ENCODE measurements around the gene TRRAP.
"Not testable (repeated sequence)": the region's sequence is repeated elsewhere in the genome, so short reads cannot be mapped to it uniquely, and the experiment has no call there.

TRRAP gene

DNA sequence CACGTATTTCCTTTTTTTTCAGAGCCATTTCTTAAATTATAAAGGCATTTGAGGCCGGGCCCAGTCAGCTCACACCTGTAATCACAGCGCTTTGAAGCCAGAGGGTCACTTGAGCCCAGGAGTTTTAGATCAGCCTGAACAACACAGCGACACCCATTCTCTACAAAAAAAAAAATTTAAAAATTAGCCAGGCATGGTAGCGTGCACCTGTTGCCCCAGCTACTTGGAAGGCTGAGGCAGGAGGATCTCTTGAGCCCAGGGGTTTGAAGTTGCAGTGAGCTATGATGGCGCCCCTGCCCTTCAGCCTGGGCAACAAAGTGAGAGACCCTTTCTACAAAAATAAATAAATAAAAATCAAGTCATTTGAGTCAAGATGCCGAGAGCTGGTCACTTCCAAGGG is 11.6 kb upstream of the TRRAP start:
- no peak for DNase-seq

DNA sequence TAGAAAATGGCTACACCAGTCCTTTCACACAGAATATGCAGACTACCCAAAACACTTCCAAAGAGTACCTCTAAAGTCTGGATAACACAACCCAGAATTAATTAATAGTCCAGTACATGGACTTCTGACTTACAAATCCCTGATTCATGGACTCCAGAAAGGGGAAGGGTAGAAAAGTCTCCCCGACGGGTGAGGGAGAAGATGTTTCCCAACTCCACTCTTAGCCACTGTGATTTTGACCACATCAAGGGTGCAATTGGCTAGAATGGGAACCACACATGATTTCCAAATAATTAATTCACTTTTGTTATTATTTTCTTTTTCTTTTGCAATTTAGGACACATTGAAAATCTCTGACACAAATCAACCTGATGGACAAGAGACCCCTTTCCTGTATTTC is 9.9 kb upstream of the TRRAP start:
- no peak for DNase-seq

DNA sequence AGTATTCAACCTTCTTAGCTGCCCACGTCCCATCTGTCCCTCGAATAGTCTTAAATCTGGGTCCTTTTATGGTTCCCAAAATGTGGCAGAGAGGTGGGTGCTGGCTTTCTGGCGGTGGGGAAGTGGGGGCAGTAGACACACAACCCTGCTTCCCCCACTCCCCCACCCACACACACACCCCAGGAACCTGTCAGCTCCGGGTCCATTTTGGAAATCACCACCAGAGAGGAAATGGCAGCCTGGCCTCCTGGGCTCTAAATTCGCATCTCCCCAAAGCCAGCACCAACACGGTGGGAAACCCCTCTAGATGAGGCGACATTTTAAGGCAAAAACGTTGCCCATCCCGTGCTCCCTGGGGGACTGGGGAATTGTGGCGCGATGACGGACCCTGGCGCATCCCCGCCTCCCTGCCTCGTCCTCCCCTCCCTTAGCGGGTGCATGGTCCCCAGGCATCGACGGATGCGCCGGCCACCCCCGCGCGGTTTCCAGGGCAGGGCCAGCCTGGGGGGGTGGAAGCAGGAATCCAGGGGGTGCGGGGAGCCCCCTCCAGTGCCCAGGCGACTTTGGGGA is 9.2 kb upstream of the TRRAP start:
- no peak for DNase-seq

DNA sequence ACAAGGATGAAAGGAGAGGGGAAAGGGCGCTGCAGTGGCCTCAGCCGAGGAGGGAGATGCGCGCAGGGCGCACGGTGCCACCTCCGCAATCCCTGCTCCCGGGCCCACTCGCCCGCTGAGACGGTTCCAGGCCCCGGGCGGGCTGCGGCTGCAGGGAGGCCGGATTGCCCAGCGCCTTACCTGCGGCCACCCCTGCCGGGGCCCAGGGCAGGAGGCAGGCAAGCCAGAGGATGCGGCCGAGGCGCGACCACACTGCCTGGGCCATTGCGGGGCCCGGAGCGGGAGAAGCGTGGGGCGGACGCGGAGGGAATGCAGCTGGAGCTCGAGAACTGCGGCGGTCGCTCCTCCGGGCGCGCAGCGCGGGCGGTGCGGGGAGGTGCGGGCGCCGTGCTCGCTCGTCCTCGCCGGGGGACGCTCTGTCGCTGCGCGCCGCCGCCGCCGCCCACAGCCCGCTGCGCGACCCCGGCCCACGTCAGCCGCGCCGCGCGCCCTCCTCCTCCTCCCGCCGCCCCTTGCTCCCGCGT is 8.7 kb upstream of the TRRAP start, which contains the start of gene TMEM130:
TSS of gene TMEM130 (minus strand) at position 418 of the 524 bp plus-strand sequence. CDS start at position 265, 153 bp downstream.
- DNase-seq: no peak

DNA sequence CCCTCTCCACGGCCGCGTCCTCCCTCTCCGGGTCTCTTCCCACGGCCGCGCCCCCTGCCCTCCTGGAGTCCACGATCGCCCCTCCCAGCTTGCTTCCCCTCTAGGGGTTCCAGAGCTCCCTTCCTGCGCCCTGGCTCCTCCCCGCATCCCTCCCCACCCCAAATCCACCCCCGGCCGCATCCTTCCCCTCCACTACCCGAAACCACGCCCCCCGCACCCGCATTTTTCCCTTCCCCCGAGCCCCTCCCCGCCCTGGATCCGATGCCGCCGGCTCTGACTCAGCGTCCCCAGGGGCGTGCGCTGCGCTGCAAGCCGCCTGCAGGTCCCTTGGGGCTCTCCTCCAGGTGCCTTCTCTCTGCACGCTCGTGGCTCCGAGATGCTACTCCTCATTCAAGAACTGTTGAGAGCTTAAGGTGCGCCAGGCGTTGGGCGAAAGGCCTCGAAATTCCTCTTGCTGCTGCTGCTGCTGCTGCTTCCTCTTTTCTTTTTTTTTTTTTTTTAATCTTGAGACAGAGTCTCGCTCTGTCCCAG is 8.1 kb upstream of the TRRAP start:
- DNase-seq: peak; percentile 29

DNA sequence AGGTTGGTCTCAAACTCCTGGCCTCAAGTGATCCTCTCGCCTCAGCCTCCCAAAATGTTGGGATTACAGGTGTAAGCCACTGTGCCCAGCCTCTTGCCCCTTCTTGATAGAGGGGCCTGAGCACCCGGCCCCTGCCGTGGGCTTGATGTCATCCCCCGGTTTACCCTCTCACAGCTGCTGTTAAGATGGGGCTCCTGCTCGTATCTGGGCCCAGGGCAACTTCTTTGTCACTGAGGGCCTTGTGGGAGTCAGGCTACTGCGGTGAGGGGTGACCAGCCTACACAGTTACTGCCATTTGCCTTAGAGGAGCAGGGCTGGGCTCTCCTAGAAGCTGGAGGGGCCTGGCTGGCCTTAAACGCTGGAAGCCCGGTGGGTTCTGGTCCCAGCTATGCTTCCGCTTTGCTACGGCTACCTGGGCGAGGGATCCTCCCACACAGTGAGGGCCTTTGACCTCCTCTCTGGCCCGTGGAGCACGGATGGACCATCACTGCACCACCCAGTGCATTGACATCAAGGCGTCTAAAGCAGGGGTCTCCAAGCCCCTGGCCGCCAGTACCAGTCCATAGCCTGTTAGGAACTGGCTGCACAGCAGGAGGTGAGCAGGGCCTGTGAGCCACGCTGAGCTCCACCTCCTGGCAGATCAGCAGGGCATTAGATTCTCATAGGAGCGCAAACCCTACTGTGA is 7.4 kb upstream of the TRRAP start:
- no peak for DNase-seq

DNA sequence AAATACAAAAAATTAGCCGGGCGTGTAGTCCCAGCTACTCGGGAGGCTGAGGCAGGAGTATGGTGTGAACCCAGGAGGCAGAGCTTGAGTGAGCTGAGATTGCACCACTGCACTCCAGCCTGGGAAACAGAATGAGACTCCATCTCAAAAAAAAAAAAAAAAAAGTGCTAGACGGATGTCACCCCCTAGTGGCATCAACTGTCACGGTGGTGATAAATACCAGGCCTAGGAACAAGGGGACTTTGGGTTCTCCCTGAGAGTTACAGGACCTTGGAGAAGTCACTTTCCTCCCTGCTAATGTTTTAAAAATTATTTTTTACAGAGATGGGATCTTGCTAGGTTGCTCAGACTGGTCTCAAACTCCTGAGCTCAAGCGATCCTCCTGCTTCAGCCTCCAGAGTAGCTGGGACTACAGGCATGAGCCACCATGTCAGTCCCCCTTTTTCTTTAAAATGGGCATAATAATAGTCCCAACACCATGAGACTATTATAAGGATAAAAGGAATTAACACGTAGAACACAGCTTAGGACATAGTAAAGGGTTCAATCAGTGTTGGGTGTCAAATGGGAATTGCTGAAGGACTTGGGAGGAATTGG is 5.9 kb upstream of the TRRAP start:
- no peak for DNase-seq

DNA sequence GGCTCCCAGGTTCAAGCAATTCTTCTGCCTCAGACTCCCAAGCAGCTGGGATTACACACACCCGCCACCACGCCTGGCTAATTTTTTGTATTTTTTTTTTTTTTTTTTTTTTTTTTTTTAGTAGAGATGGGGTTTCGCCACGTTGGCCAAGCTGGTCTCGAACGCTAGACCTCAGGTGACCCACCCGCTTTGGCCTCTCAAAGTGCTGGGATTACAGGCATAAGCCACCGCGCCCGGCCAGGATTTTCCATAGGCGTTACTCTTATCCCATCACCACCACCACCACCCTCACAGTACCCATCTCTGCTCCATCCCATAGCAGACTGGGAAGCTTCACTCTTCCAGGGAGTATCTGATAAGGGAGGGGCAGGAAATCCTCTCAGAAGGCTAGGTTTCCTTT is 4.7 kb upstream of the TRRAP start:
- not testable (repeated sequence) for DNase-seq

DNA sequence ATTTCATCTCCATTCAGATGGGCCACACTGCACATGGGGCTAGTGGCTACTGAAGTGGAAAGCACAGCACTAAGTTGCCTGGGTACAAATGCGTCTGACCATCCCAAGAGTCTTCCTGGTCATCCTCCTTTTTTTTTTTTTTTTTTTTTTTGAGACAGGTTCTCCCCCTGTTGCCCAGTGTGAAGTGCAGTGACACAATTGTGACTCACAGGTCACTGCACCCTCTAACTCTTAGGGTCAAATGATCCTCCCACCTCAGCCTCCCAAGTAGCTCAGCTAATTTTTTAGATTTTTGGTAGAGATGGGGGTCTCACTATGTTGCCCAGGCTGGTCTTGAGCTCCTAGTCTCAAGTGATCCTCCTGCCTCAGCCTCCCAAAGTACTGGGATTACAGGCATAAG is 3.4 kb upstream of the TRRAP start:
- no peak for DNase-seq

DNA sequence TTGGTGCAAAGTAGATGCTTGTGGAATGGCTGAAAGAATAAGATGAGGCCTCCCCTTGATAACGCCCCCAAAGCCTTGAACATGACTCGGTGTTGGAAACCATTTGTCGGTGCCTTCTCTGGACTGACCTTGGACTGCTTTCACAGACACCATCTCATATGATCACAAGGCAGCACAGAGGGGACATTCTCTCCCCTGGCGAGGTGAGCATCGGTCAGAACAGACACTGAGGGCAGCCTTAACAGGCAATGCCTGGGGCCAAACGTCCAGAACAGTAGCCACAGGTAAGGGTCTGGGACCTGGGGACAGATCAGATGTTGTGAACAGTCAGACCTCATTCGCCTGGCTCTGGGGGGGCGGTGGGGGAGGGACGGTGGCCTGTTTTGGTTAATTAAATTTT is 2.8 kb upstream of the TRRAP start:
- no peak for DNase-seq

DNA sequence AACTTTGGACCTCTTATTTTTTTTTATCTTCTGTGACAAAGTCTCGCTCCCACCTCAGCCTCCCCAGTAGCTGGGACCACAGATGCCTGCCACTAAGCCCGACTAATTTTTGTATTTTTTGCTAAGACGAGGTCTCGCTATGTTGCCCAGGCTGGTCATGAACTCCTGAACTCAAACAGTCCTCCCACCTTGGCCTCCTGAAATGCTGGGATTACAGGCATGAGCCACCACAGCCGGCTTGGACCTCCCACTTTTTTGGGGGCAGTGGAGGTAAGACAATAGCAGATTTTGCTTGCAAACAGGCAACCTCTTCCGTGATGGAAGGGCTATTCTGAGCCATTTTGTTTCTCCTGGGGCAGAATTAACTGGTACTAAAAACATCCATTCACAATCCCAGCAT is 1.2 kb upstream of the TRRAP start:
- DNase-seq: no peak

DNA sequence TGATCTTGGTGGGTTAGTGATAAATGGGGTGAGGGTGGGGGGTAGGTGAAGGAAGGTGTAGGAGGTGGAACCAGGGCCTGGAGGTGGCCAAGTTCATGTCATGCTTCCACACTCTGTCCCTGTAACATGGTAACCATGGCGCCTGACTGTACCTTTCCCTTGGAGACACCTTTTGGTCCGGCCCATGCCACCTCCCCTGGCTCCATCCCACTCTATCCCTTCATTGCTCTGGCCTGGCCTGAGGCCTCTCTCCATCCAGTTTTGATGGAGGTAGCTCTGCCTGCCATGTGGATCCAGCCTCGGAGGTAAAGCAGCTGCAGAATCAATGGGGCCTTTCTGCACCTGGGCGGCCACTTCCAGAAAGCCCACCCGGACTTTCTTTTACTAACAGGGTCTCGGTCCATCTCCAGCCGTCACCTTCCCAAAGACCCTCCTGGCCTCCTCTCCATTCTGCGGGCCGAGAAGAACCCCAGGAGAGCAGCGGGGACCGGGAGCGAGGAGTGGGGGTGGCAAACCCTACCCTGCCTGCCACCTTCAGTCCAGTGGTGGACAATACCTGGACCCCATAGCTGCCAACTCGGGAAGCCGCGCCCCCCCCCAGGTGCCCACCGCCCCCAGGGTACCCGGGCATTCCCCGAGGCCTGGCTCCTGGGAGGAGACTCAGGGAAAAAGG is 504 bp upstream of the TRRAP start:
- DNase-seq: no peak

DNA sequence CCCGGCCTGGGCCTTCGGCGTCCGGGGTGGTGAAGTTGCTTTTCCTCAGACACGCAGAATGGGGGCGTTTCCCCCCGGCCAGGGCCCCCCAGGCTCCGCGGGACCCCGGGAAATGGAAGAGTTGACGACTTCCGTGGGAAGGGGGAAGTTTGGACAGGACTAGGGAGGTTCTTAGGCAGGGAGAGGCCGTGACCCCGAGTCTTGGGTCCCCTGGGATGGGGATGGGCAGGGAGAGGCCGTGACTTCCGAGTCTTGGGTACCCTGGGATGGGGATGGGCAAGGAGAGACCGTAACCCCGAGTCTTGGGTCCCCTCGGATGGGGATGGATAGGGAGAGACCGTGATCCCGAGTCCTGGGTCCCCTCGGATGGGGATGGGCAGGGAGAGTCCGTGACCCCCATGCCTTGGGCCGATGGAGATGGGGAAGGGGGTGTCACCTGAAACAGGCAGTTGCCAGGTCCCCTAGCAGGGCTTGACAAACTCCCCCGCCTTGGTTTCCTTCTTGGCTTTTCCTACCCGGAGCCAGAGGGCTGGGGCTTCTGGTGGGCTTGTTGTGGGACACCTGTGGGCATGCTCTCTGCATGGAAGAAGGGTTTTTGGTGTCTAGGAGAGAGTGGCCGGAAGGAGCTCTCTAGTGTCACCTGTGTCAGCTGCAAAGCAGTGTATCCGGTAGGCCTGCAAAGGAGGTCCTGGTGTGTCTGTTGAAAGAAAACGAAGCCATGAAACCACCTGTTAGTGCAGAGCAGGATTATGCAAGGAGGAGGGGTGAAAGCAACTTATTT is 1.1 kb downstream of the TRRAP start:
- DNase-seq: no peak

DNA sequence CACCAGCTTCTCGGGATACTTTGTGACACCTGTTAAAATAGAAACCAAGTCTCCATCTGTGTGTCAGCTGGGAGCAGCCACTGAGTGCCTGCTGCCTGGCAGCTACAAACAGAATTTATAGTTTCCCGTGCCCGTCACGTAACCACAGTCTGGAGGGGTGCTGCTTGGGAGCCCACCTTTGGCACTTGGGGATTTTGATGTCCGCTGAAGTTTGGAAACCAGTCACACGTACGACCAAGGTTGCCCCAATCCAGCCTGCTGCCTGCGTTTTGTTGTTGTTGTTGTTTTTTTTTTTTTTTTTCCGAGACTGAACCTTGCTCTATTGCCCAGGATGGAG is 1.6 kb downstream of the TRRAP start:
- no peak for DNase-seq

DNA sequence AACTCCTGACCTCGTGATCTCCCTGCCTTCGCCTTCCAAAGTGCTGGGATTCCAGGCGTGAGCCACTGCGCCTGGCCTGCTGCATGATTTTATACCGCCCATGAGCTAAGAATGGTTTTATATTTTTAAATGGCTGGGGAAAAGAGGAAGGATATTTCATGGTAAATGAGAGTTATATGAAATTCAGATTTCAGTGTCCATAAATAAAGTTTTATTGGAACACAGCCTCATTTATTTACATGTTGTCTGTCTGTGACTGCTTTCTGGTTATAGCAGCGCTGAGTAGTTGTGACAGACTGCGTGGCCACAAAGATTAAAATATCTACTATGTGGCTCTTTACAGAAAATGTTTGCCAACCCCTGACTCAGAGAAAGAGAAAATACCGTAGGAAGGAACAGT is 2.2 kb downstream of the TRRAP start:
- no peak for DNase-seq

DNA sequence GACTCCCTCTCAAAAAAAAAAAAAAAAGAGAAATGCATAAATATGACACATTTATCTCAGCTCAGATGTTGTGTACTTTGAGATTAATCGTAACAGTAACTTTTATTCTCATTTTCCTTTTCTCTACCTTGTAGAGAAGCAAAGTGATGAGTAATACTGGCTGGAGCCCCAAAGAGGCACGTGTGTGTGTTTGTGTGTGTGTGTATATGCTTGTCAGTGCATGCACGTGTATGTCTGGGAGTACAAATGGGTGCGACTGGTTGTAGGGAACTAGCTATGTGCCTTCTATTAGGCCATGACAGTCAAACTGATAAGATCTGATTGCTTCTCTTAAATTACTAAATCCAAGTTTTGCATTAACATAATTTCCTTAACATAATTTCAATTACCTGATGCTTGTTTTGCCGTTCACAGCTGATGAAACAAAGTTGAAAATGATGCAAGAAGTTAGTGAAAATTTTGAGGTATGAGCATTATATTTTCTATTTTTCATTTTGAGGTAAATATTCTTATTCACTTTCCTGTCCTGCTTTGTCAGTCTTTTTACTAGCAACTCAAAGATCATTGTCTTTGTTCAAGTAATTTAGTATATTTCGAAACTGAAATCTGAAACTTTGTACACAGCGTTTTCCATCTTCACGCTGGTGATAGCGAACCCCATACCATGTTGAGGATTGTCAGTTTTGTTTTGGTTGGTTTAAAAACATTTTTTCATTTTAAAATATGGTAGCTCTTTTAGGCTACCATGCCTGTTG is 3.4 kb downstream of the TRRAP start:
- DNase-seq: no peak

DNA sequence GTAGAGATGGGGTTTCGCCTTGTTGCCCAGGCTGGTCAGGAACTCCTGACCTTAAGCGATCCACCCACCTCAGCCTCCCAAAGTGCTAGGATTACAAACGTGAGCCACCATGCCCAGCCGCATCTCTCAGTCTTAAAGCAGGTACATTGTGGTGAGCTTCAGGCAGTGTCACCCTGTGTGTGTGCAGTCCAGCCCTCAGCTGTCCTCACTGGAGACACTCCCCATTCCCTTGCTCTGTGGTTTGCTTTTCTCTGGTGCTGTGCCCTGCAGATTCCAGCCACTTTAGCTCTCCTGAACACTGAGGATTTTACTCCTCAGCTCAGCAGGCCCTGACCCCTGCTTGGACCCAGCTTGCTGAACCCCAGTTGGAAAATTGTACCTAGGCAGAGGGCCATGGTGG is 6.1 kb downstream of the TRRAP start:
- DNase-seq: no peak

DNA sequence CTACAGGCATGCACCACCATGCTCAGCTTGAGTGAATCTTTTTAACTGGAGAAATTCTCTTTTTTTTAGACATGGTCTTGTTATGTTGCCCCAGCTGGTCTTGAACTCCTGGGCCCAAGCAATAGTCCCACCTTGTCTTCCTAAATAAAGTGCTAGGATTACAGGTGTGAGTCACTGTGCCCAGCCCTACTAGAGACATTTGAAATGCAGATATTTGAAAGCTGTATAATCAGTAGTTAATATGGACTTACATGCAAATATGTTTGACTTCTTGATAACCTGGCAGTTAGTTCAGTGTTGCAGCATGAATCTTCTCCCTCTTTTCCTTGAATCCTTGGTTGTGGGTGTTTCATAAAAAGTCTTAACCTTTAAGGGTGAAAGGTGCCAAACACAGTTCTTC is 8.7 kb downstream of the TRRAP start:
- no peak for DNase-seq

DNA sequence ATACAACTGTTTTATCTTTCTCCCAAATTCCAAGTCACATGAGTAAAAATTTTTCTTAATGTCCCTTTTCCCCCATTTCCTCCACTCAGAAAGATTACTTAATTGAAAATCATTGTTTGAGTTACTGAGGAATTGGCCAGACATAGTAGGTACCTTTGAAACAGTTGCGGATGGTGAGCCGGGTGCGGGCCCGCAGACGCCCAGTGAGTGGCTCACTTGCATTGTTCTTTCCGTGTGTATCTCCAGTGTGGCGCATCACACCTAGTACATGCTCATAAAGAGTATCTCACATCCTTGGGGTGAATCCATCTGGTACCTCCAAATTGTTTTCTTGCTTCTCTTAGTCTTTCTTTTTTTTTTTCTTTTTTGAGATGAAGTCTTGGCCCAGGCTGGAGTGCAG is 14.3 kb downstream of the TRRAP start:
- no peak for DNase-seq

DNA sequence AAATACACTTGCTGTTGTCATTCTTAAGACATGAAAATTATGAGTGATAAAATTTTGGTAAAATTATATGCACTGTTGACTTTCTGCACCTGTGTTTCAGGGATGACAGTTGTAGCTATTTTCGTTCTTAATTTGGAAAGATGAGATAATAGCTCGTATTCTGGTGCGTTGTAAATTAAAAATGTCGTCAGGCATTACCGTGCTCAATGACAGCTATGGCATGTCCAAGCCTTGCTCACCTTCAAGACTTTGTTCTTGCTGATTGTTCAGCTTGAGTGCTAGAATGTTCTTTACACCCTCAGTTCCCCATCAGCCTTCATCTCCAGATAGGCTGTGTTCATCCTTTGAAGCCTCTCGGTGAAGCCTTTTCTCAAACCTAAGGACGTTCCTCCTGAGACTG is 21.5 kb downstream of the TRRAP start:
- no peak for DNase-seq

DNA sequence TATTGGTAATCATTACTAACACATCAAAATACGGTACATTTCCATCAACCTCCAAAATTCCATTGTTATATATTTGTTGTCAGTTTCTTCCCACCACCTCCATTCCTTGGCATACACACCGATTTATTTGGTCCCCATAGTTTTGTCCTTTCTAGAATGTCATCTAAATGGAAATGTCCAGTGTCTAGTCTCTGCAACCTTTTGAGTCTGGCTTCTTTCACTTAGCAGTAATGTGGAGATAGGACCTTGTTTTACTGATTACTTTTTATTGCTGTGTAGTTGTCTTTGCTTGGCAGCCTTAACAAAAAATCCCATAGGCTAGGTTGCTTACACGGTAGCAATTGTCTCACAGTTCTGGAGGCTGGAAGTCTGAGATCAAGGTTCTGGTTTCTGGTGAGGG is 22.5 kb downstream of the TRRAP start:
- DNase-seq: no peak

DNA sequence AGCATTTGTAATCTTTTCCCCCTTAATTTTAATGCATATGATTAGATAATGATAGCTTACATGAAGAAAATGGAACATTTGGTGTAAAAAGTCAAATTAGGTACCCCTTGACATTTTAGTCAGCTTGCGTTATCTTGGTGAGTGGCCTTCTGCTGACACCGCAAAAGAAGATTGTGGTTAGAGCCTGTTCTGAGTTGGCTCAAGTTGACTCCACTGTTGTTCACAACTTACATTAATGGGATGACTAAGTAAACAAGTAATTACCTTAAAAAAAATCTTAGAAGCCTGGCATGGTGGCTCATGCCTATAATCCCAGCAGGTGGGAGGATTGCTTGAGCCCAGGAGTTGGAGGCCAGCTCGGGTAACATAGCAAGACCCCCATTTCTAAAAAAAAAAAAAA is 24.2 kb downstream of the TRRAP start:
- DNase-seq: no peak
